Posterior cingulate gyrus (tissue), 11 donors: Measurements from ENCODE around the gene FBXO40.

ENCODE experiments used
- DNase-seq, 10 donors: peaks; one replicate each; pipeline versions ENCODE4 v3.0.0 to v3.0.0-alpha.2; 2020 to 2021; ENCODE audit warnings: mixed read lengths in 3 of 10
- intact Hi-C: fragments of 100-400 bp; cut with DNase I; formaldehyde crosslinking; loops from one replicate; pipeline ENCODE4 v1.15.1; 2023

The FBXO40 gene

GRCh38 chr3:121660356-121661171 is 67.4 kb downstream of the FBXO40 start, which contains the start of gene HCLS1:
HCLS1 (minus strand) TSS chr3:121660903; CDS start chr3:121658347, 2,556 bp downstream.
- DNase-seq: peak in 5 of 10 donors; percentile 8 to 83 (median 27)

GRCh38 chr3:121661376-121661775 is 68.2 kb downstream of the FBXO40 start:
- DNase-seq: no peak
- intact Hi-C loops: no loop called here

More at GRCh38 chr3:121660356-121661171, 67.4 kb downstream of the FBXO40 start, which contains the start of gene HCLS1:
- intact Hi-C loops: no loop called here

GRCh38 chr3:121662742-121663141 is 69.6 kb downstream of the FBXO40 start:
- intact Hi-C loops: no loop called here
- no peak for DNase-seq

- intact Hi-C loops: no loop called here
- DNase-seq: no peak
These were observed 70.1 kb downstream of the FBXO40 start for GRCh38 chr3:121663171-121663847.

- intact Hi-C loops: no loop called here
These were observed 72.3 kb downstream of the FBXO40 start for GRCh38 chr3:121665488-121665887.

GRCh38 chr3:121667333-121667732 is 74.2 kb downstream of the FBXO40 start:
- intact Hi-C loops: no loop called here
- no peak for DNase-seq

More at GRCh38 chr3:121665488-121665887, 72.3 kb downstream of the FBXO40 start:
- DNase-seq: no peak

- intact Hi-C loops: no loop called here
- DNase-seq: no peak
These were observed 77.5 kb downstream of the FBXO40 start for GRCh38 chr3:121670676-121671075.

GRCh38 chr3:121677141-121677540 is 84.0 kb downstream of the FBXO40 start:
- no peak for DNase-seq
- intact Hi-C loops: no loop called here
